GM21619 (cell line): ENCODE data around the gene PLA2G4D.

Experiments used
- ATAC-seq: cut with Tn5 transposase; IDR thresholded peaks from one replicate; pipeline ENCODE4 v1.9.1; 2021; ENCODE audit not compliant: unreplicated experiment

The PLA2G4D gene

GRCh38 chr15:42032376-42033213, 61.8 kb downstream of the PLA2G4D start:
- no peak for ATAC-seq

GRCh38 chr15:42031198-42031915, 63.0 kb downstream of the PLA2G4D start:
- no peak for ATAC-seq

- ATAC-seq = no peak
Measured at GRCh38 chr15:42027521-42027920, 66.8 kb downstream of the PLA2G4D start.

- no peak for ATAC-seq
Measured at GRCh38 chr15:42024303-42024702, 70.1 kb downstream of the PLA2G4D start.

- ATAC-seq = no peak
Measured at GRCh38 chr15:42021593-42021992, 72.8 kb downstream of the PLA2G4D start.

GRCh38 chr15:42020713-42021273, 73.6 kb downstream of the PLA2G4D start, which contains the start of gene PLA2G4E:
TSS of gene PLA2G4E (minus strand) at chr15:42021042. CDS start at chr15:42021030, 12 bp downstream.
- no peak for ATAC-seq

- no peak for ATAC-seq
Measured at GRCh38 chr15:42018306-42019224, 75.8 kb downstream of the PLA2G4D start.
